HK-2 (cell line): Measurements from ENCODE around the gene MED26.

Experiments used
- DNase-seq: peaks from one replicate; pipeline ENCODE4 v3.0.0-alpha.2; 2018; ENCODE audit not compliant: unreplicated experiment

The MED26 gene

DNA sequence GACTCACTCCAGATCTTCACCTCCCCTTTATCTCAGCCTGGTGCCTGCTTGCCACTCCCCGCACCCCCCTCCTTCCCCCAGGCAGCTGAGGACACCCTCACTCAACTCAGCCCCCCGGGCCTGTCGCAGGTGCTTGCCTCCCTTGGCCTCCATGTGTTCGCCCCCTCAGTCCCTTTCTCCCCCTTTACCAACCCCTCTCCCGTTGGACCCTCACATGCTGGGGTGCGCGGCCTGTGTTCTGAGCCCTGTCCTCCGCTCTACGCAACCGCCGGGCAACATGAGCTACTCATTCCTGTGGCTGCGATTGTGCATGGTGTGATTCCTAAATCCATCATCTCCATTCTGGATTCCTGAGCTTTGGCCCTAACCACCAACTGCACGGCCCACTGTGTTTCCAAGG, 90.9 kb downstream of the MED26 start:
- DNase-seq = no peak

GRCh38 chr19:16536130-16536529, 91.9 kb downstream of the MED26 start:
- DNase-seq = no peak

DNA sequence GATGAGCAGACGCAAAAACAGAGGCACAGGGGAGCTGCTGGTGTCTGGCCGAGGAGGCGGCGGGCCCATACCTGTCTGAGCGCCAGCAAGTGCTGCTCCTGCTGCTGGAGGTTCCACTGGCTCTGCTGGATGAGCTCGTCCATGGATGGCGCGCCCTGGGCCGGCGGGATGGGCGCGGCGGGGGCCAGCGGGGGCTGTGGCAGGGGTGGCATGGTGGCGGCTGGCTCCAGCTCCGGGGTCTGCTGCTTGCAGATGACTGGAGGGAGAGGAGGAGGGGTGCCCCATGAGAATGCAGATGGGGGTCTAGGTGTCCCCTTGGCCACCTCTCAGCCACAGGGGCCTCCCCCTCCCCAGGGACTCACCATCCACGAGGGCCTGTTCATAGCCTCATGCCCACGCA, 92.6 kb downstream of the MED26 start:
- no peak for DNase-seq

GRCh38 chr19:16532440-16533234, 95.4 kb downstream of the MED26 start:
- no peak for DNase-seq

GRCh38 chr19:16531380-16531669, 96.7 kb downstream of the MED26 start:
- DNase-seq = no peak

GRCh38 chr19:16530540-16531379, 97.2 kb downstream of the MED26 start:
- no peak for DNase-seq

DNA sequence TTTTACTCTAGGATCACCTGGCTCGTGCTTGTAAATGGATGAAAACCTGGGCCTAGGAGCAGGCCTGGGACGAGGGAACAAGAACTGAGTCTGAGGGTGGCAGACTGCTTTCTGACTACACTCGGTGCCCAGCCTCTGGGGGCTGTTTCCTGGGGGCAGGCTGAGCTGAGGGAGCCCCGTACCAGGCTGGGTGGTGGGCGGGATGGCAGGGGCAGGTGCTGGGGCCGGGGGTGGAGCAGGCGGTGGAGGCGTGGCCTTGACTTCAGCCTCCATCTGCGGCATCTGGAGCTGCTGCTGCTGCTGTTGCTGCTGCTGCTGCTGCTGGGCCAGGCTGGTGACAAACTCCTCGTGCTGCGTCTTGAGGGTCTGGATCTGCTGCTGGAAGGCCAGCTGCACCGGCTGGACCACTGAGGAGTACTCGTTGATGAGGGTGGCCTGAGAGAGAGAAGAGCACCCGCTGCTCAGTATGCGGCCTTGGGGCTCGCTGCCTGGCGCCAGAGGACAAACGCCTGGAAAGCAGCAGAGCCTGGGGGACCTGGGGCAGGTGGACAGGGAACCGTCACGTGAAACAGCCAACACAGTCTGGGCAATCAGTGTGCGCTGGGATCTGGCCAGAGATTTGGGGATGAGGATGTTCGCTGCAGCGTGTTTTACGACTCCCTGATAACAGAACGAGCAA, 98.4 kb downstream of the MED26 start:
- DNase-seq = no peak

DNA sequence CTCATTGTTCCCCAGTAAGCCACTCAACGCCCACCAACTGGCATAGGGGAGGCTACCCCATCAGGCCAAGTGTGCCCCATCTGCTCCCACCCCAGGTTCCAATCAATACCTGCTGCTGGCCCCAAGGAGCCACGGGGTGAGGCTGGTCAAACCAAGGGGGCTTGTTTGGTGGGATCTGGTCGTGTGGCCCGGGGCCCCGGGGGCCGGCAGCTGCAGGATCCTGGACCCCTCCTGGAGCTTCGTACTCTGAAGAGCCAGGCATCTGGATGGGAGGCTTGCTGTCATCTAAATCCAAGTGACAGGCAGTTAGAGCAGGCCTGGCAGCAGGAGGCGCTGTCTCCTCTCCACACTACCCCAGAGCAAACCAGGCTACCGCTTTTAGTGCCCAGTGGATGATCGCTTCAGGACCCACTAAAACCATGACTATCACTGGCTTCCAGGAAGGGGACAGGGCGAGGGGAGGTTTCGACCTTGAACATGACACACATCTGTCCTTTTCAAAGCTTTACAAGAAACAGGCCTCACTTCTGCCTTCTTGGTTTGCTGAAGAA, 100.0 kb downstream of the MED26 start:
- DNase-seq = no peak

DNA sequence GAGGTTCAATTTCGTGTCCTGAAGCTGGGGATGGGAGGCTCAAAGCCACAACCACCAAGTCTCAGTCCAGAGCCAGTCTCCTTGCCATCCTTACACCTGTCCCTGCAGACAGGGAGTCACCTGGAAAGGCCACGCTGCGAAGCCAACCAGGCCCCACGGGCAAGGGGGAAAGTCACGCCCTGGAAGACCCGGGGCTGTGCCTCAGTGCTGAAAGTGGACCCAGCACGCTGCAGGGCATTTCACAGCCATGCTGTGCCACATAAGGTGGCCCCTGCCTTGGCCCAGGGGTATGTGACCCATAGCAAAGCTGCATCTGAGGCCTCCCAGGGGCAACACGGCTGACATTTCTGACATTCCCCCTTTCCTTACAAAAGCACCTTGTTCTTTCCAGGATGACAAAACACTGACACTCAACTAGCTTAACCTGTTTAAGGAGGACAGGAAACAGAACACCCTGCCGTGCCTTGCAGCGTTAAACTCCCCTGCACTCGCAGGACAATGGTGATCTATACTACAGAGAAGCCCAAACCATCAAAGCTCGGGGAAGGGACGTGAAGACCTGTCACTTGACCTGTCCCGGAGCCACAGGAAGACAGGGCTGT, 100.6 kb downstream of the MED26 start:
- DNase-seq = no peak

DNA sequence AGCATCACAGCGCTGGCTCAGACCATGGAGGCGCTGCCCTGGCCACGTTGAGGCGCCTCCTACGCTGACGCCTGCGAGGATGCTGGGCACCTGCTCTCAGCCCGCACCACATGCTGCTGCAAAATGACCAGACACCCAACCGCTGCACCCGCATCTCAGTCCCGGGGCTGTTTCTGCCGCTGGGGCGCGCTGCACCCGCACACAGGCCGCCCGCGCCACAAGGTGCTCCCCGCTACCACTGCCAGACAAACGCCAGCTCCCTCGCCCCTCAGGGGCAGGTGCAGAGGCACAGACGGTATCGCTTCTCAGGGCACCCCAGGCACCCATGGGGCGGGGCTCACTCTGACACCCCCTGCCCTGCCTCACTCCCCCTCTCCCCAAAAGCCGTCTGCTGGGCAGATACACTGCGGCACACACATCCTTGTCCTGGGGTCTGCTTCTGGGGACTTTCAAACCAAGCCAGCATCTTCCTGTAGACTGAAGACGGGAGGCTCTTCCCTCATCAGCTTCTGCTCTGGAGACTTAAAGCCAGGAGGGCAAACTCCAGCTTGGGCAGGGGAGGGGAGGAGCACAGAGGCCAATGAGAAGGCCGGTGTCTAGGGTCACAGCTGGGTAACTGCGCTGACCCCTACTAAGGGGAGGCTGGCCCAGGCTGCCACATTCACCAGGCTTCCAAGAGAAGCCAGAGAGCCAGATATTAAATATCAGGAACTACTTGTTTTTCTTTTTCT, 102.1 kb downstream of the MED26 start:
- DNase-seq = no peak

DNA sequence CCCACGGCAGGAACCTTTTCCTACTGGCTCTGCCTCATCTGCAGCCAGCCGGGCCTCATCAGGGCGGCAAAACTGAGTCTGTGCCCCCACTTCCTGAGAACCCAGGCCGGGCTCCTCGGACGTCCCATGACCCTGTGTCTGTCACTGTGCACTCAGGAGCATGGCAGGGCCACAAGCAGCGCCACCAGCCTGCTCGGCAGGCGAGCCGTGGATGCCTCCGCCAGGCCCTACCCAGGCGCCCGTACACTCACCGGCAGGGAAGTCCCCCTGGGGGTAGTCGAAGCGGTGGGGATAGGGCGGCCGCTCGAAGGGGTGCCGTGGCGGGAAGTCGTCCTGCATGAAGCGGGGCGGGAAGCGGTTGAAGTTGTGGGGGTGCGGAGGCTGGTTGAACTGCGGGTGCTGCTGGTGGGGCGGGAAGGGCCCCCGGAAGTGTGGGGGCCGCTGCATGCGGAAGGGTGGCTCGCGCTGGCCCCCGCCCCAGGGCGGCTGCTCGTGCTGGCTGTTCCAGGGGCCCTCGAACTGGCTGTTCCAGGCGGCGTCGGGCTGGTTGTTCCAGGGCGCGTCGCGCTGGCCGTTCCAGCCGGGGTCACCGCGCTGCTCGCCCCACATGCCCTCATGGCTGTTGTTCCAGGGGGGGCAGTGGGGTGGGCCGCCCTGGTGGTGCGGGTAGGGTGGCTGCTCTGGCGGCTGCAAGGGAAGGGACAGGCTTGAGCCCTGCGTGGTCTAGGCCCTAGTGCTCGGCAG, 102.8 kb downstream of the MED26 start:
- DNase-seq = no peak
